A549 (cell line): ENCODE results near the gene ARHGEF26. TPM values are rescaled to one million over a fixed set of nuclear protein-coding genes. Genes with fewer than 3 reads are reported as not detected.

ENCODE experiments used
- ATAC-seq, 2 experiments: fragments of 200-7000 bp in 1 of 2; fragments of >200 bp in 1 of 2; cut with Nextera tagmentation in 1 of 2; cut with Tn5 transposase in 1 of 2; 3 replicates each; pipeline versions ENCODE4 v1.8.0 to v1.9.1; 2018 to 2020; ENCODE audit warnings: mild to moderate bottlenecking in 1 of 2, moderate library complexity in 1 of 2
- CTCF ChIA-PET: fragments of 300-600 bp; sonication (Branson Sonifier 250); formaldehyde crosslinking; extraction: SDS; loops from one replicate; lab custom pipeline; 2021; ENCODE audit warnings: antibody characterized with exemption, inconsistent platforms; lab: Yijun Ruan, JAX
- POLR2A ChIA-PET: fragments of 350-600 bp; formaldehyde crosslinking; extraction: SDS; loops from one replicate; lab custom pipeline; 2021; ENCODE audit warnings: antibody characterized with exemption, inconsistent platforms; lab: Yijun Ruan, JAX
- DNase-seq, 2 experiments: peaks; one replicate each; pipeline versions ENCODE4 v3.0.0 to v3.0.0-alpha.2; 2011 to 2016; ENCODE audit warnings: low read depth in 1 of 2, low spot score in 1 of 2
- FAIRE-seq: peaks from 2 replicates; lab custom pipeline; 2011; peaks lifted over from hg19 to GRCh38; lab: Jason Lieb, UNC
- H3K27ac ChIP-seq, 2 experiments: fragments of >200 bp; sonication (Bioruptor Twin); formaldehyde crosslinking; 3 replicates each; pipeline ENCODE4 v1.5.1; 2016 to 2017
- H3K4me1 ChIP-seq: fragments of >200 bp; sonication (Bioruptor Twin); formaldehyde crosslinking; 3 replicates; pipeline ENCODE4 v1.6.1; 2016
- H3K4me2 ChIP-seq: fragments of >200 bp; sonication (Bioruptor Twin); formaldehyde crosslinking; 3 replicates; pipeline ENCODE4 v1.6.1; 2016
- H3K4me3 ChIP-seq: fragments of >200 bp; sonication (Bioruptor Twin); formaldehyde crosslinking; 3 replicates; pipeline ENCODE4 v1.5.1; 2016
- H3K9me3 ChIP-seq: fragments of >200 bp; sonication (Bioruptor Twin); formaldehyde crosslinking; 3 replicates; pipeline ENCODE4 v1.6.1; 2016
- EHF ChIP-seq: fragments of 250-450 bp; sonication (Bioruptor Pico); IDR thresholded peaks from 2 replicates; pipeline ENCODE4 v1.5.0; 2020; ENCODE audit warnings: mild to moderate bottlenecking
- EHMT2 ChIP-seq: fragments of 200-600 bp; sonication (generic); IDR thresholded peaks from 2 replicates; pipeline ENCODE4 v1.6.1; 2016; ENCODE audit warnings: antibody characterized with exemption, low read depth, mild to moderate bottlenecking, moderate library complexity
- FOSL2 ChIP-seq, 2 experiments: fragments of 450-650 bp in 1 of 2; fragments of >200 bp in 1 of 2; sonication (Bioruptor Twin) in 1 of 2; formaldehyde crosslinking; IDR thresholded peaks; 2 replicates each; pipeline versions ENCODE4 v1.5.0 to v1.6.1; 2016 to 2020; ENCODE audit warnings: mild to moderate bottlenecking in 1 of 2, moderate library complexity in 1 of 2
- FOXS1 ChIP-seq: fragments of 250-450 bp; sonication (Bioruptor Pico); IDR thresholded peaks from 2 replicates; pipeline ENCODE4 v1.5.0; 2020; ENCODE audit warnings: mild to moderate bottlenecking, moderate library complexity
- GATA3 ChIP-seq: IDR thresholded peaks from 2 replicates; pipeline ENCODE4 v1.6.1; 2012; ENCODE audit warnings: borderline replicate concordance
- HOXA7 ChIP-seq: fragments of 250-450 bp; sonication (Bioruptor Pico); IDR thresholded peaks from 2 replicates; pipeline ENCODE4 v1.5.0; 2020; ENCODE audit warnings: mild to moderate bottlenecking, moderate library complexity
- HOXB5 ChIP-seq: fragments of 250-450 bp; sonication (Bioruptor Pico); IDR thresholded peaks from 2 replicates; pipeline ENCODE4 v1.5.0; 2020; ENCODE audit warnings: mild to moderate bottlenecking, moderate library complexity
- MAFK ChIP-seq: fragments of 450-650 bp; IDR thresholded peaks from 2 replicates; pipeline ENCODE4 v1.6.1; 2014; ENCODE audit not compliant: partially characterized antibody
- MYC ChIP-seq: IDR thresholded peaks from 2 replicates; pipeline ENCODE4 v1.6.1; 2012; ENCODE audit warnings: mild to moderate bottlenecking, inconsistent platforms, low read length, improper control_type of control experiment, borderline replicate concordance
- NPAS2 ChIP-seq: fragments of 250-450 bp; sonication (Bioruptor Pico); IDR thresholded peaks from 2 replicates; pipeline ENCODE4 v1.8.0; 2022; ENCODE audit warnings: mild to moderate bottlenecking, moderate library complexity, borderline replicate concordance
- NR3C1 ChIP-seq: fragments of >200 bp; sonication (Bioruptor Twin); formaldehyde crosslinking; IDR thresholded peaks from 3 replicates; pipeline ENCODE4 v1.6.1; 2017
- POLR2AphosphoS2 ChIP-seq: conservative IDR thresholded peaks from 2 replicates; pipeline ENCODE4 v1.6.1; 2012; ENCODE audit warnings: low read length, improper control_type of control experiment, inconsistent platforms
- RAD21 ChIP-seq, 2 experiments: fragments of >200 bp in 1 of 2; sonication (Bioruptor Twin) in 1 of 2; formaldehyde crosslinking in 1 of 2; IDR thresholded peaks in 1 of 2; conservative IDR thresholded peaks in 1 of 2; 2 replicates in 1 of 2; 3 replicates in 1 of 2; pipeline ENCODE4 v1.6.1; 2012 to 2018; ENCODE audit warnings: inconsistent platforms in 1 of 2
- RARB ChIP-seq: fragments of 250-450 bp; sonication (Bioruptor Pico); IDR thresholded peaks from 2 replicates; pipeline ENCODE4 v1.8.0; 2021; ENCODE audit warnings: mild to moderate bottlenecking, moderate library complexity
- RFX5 ChIP-seq: fragments of 450-650 bp; IDR thresholded peaks from 2 replicates; pipeline ENCODE4 v1.7.1; 2014; ENCODE audit warnings: antibody characterized with exemption, mild to moderate bottlenecking, moderate library complexity
- TFCP2L1 ChIP-seq: fragments of 250-450 bp; sonication (Bioruptor Pico); IDR thresholded peaks from 2 replicates; pipeline ENCODE4 v1.5.0; 2021; ENCODE audit warnings: mild to moderate bottlenecking
- TP53 ChIP-seq: fragments of 250-450 bp; sonication (Bioruptor Pico); IDR thresholded peaks from 2 replicates; pipeline ENCODE4 v1.5.0; 2021; ENCODE audit warnings: mild to moderate bottlenecking, moderate library complexity
- ZC3H11A ChIP-seq: fragments of 450-650 bp; IDR thresholded peaks from 2 replicates; pipeline ENCODE4 v1.6.1; 2014; ENCODE audit warnings: antibody characterized with exemption, mild to moderate bottlenecking
- ZFP36 ChIP-seq: fragments of 450-650 bp; IDR thresholded peaks from 2 replicates; pipeline ENCODE4 v1.6.1; 2014; ENCODE audit warnings: borderline replicate concordance; ENCODE audit not compliant: partially characterized antibody
- ZNF302 ChIP-seq: fragments of 250-450 bp; sonication (Bioruptor Pico); IDR thresholded peaks from 2 replicates; pipeline ENCODE4 v1.9.0; 2021; ENCODE audit warnings: inconsistent platforms, mild to moderate bottlenecking, moderate library complexity
- ZSCAN20 ChIP-seq: fragments of 250-450 bp; sonication (Bioruptor Pico); IDR thresholded peaks from 2 replicates; pipeline ENCODE4 v1.8.0; 2022; ENCODE audit warnings: mild to moderate bottlenecking, moderate library complexity
- WGBS: methylation state at CpG from one replicate; pipeline ENCODE4 v1.1.6; 2017; ENCODE audit errors: missing lambda C conversion rate; 5-methylcytosine and 5-hydroxymethylcytosine counted together
- polyA plus RNA-seq, 4 experiments: library from polyadenylated mRNA; depleted of rRNA in 3 of 4; stranded (reverse); fragments of >200 nt; fragmentation: RNase III in 1 of 4; extraction: RNeasy Plus Mini Kit Qiagen cat#74134 plus additional on column Dnase treatment in 1 of 4; gene quantifications; 2 replicates in 3 of 4; 3 replicates in 1 of 4; pipeline ENCODE4 v1.2.3, GENCODE V29; 2011 to 2017
- TF ChIP-seq, protein P1 (sequence below): fragments of >200 bp; sonication (Bioruptor Twin); formaldehyde crosslinking; IDR thresholded peaks from 3 replicates; pipeline ENCODE4 v1.6.1; 2016
- TF ChIP-seq, protein P2 (sequence below): fragments of 450-650 bp; IDR thresholded peaks from 2 replicates; pipeline ENCODE4 v1.6.1; 2014; ENCODE audit warnings: antibody characterized with exemption
- TF ChIP-seq, protein P3 (sequence below): fragments of 250-450 bp; sonication (Bioruptor Pico); IDR thresholded peaks from 2 replicates; pipeline ENCODE4 v1.5.0; 2020; ENCODE audit warnings: low read depth, mild to moderate bottlenecking, moderate library complexity
- TF ChIP-seq, protein P4 (sequence below): IDR thresholded peaks from 2 replicates; pipeline ENCODE4 v1.6.1; 2012; ENCODE audit warnings: low read depth, borderline replicate concordance

Gene ARHGEF26
- polyA plus RNA-seq, 2 of the 4 experiments (the other 2 are of a cell fraction) = 2.9 to 5.8 TPM

DNA sequence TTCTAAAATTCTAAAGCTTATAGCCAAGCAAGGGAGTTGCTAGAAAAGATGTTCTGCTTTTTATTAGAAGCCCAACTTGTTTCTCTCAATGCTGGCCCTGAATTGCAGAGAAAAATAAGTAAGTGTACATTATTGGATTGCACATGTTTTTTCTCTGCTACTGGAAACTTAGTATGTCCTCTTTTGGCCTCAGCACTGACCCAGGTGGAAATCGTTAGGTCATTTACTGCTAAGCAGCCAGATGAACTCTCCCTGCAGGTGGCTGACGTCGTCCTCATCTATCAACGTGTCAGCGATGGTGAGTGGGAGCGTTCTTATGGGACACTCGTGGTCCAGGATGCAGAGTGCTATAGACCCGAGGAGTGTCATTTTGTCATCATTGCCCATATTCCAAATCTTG is 133.3 kb downstream of the ARHGEF26 start:
- no peak overlapping the region for H3K4me3 ChIP-seq
- no peak for FAIRE-seq
- ATAC-seq = no peak
- POLR2A ChIA-PET = no interaction called here
- H3K4me1 ChIP-seq = no peaks in the 10 kb centered on the region
- no peak overlapping the region for H3K27ac ChIP-seq
- no peak for DNase-seq
- TF ChIP-seq, protein P1, sequence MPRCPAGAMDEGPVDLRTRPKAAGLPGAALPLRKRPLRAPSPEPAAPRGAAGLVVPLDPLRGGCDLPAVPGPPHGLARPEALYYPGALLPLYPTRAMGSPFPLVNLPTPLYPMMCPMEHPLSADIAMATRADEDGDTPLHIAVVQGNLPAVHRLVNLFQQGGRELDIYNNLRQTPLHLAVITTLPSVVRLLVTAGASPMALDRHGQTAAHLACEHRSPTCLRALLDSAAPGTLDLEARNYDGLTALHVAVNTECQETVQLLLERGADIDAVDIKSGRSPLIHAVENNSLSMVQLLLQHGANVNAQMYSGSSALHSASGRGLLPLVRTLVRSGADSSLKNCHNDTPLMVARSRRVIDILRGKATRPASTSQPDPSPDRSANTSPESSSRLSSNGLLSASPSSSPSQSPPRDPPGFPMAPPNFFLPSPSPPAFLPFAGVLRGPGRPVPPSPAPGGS = no peak
- TF ChIP-seq ZSCAN20 (CRISPR knock-in tag) (no peak), FOXS1 (CRISPR knock-in tag) (no peak), ZC3H11A (no peak), RARB (CRISPR knock-in tag) (no peak), ZFP36 (no peak), RFX5 (no peak), TP53 (no peak), ZNF302 (CRISPR knock-in tag) (no peak), POLR2AphosphoS2 (no peak), HOXB5 (no peak), EHMT2 (no peak), NPAS2 (CRISPR knock-in tag) (no peak), MYC (no peak), MAFK (no peak), TFCP2L1 (CRISPR knock-in tag) (no peak), RAD21 (conservative IDR thresholded peaks at IDR 0.05 in 1 of 2, IDR thresholded peaks at IDR 0.05 in 1 of 2) (no peak)
- TF ChIP-seq, protein P2, sequence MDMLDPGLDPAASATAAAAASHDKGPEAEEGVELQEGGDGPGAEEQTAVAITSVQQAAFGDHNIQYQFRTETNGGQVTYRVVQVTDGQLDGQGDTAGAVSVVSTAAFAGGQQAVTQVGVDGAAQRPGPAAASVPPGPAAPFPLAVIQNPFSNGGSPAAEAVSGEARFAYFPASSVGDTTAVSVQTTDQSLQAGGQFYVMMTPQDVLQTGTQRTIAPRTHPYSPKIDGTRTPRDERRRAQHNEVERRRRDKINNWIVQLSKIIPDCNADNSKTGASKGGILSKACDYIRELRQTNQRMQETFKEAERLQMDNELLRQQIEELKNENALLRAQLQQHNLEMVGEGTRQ = no peak
- TF ChIP-seq, protein P3, sequence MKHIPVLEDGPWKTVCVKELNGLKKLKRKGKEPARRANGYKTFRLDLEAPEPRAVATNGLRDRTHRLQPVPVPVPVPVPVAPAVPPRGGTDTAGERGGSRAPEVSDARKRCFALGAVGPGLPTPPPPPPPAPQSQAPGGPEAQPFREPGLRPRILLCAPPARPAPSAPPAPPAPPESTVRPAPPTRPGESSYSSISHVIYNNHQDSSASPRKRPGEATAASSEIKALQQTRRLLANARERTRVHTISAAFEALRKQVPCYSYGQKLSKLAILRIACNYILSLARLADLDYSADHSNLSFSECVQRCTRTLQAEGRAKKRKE (CRISPR knock-in tag) = no peak
- 90% methylated on average over 8 of the region's 8 CpGs for WGBS
- no peak overlapping the region for H3K4me2 ChIP-seq
- CTCF ChIA-PET = interaction anchor here (1.3 to 3.0 kb wide), 6 partner anchors 10 to 163 kb away, joined by 3 to 19 read pairs (median 4); partner anchors contain the start of gene ARHGEF26
- peaks cover 9% of the 10 kb centered on the region for H3K9me3 ChIP-seq

DNA sequence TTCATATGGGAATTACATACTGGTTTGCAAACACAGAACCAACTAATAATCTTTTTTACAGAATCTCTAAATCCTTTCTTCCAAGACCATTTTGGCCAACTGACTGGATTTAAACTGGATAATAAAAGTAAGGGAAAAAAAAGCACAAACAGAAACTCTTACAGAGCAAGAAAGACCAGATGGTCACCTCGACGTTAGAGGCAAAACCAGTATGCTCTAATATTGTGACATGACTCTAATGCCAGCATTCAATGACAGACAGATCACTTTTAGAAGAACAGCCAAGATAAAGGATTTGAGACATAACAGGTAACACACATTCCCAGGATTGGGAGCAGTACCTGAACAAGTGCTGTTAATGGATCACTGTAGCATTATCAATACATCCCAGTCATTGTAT is 152.2 kb downstream of the ARHGEF26 start:
- no peaks in the 10 kb centered on the region for H3K9me3 ChIP-seq
- ChIA-PET CTCF (no interaction called here), POLR2A (no interaction called here)
- no peak overlapping the region for H3K27ac ChIP-seq
- TF ChIP-seq FOXS1 (CRISPR knock-in tag) (no peak), RFX5 (no peak), NR3C1 (no peak), MAFK (no peak), FOSL2 (IDR thresholded peaks at IDR 0.05) (no peak), FOSL2 (CRISPR knock-in tag; IDR thresholded peaks at IDR 0.05) (no peak), TFCP2L1 (CRISPR knock-in tag) (no peak), GATA3 (no peak), HOXA7 (CRISPR knock-in tag) (no peak), EHF (CRISPR knock-in tag) (no peak)
- TF ChIP-seq, protein P4, sequence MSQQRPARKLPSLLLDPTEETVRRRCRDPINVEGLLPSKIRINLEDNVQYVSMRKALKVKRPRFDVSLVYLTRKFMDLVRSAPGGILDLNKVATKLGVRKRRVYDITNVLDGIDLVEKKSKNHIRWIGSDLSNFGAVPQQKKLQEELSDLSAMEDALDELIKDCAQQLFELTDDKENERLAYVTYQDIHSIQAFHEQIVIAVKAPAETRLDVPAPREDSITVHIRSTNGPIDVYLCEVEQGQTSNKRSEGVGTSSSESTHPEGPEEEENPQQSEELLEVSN = no peak
- 83% methylated on average over 2 of the region's 2 CpGs for WGBS
- DNase-seq (no peak), FAIRE-seq (no peak), ATAC-seq (no peak)
- H3K4me1 ChIP-seq = no peaks in the 10 kb centered on the region
- no peak overlapping the region for H3K4me3 ChIP-seq
- no peak overlapping the region for H3K4me2 ChIP-seq
